Measurements from ENCODE around the gene SNAI1. TPM values are rescaled to one million over a fixed set of nuclear protein-coding genes. Genes with fewer than 3 reads are reported as not detected.

Gene SNAI1
- total and polyA plus RNA-seq, 2 of the 4 experiments (the other 2 are of a cell fraction) = 0.54 to 13.7 TPM

DNA sequence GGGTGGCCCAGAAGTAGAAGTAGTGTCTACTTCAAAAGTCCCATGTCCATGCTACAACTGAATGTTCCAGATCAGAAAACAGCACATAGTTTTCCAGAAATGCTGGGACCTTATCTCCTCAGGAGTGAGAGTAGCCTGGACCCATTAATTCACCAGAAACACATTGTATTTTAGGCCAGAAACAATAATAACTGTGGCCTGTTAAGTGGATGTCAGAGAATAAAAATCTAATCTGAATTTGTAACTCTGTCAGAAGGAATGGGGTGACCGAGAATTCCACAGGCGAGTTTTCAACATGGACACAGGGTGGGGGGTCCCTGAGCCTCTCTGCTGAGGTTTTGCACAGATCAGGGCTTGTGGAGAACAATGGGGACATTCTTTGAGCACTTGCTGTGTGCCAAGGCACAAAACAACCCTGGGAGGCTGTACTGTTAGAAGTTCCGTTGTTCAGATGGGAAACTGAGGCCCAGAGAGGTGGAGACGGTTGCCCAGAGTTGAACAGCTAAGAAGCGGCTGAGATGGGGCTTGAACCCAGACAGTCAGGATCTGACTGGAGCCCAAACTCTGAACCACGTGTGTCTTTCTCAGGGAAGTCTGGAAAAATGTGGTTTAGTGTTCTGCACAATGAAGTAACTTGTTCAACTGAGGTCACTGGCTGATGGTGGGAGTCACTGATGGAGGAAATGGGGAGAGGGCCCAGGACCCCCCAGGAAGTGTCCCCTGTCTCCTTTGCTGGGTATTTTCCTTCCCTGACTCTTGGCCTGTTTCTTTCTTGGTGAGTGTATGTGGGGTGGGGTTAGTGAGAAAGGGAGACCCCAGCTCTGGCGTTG is 44.2 kb downstream of the SNAI1 start:
- dilution Hi-C loops (cut with HindIII; ENCODE audit: low sequenced_read_pairs, unreplicated experiment) (no loop called here), intact Hi-C loops (cut with micrococcal nuclease) (no loop called here), in situ Hi-C loops (cut with MboI; ENCODE audit: low sequenced_read_pairs) (no loop called here)
- CTCF ChIA-PET = no interaction called here
- Histone ChIP-seq H4K20me1 (ENCODE audit: insufficient read depth, low read length) (no peaks in the 10 kb centered on the region), H3K36me3 (ENCODE audit: control insufficient read depth, insufficient read depth, low read length) (no peaks in the 10 kb centered on the region), H3K4me1 (ENCODE audit: control insufficient read depth, insufficient read depth, low read length) (peaks cover 18% of the 10 kb centered on the region), H2BK20ac (ENCODE audit: low read depth, low read length) (peak overlapping the region; percentile 91), H4K5ac (ENCODE audit: low read depth, low read length) (peak overlapping the region; percentile 12; the same call in 1 of the 2 replicates), H3K9me1 (ENCODE audit: insufficient read depth, low read length) (peaks cover 20% of the 10 kb centered on the region), H4K8ac (ENCODE audit: low read depth in 2 of 2, low read length in 2 of 2) (peak overlapping the region in 1 of 2 experiments; percentile 80; a peak in 2 of 4 replicates), H3K4me2 (ENCODE audit: low read depth, low read length) (no peak overlapping the region), H2AK9ac (replicated peaks; ENCODE audit: low read depth, low read length, poor library complexity) (peak overlapping the region; percentile 95), H3K56ac (ENCODE audit: extremely low read depth, insufficient read depth, low read length) (no peak overlapping the region), H3K27ac (ENCODE audit: insufficient read depth, low read length) (no peak overlapping the region), H2AFZ (replicated peaks; ENCODE audit: low read length, poor library complexity) (no peak overlapping the region), H2BK5ac (ENCODE audit: low read depth, low read length, poor library complexity, severe bottlenecking) (peak overlapping the region; percentile 75), H2BK15ac (ENCODE audit: low read depth, low read length) (peak overlapping the region; percentile 58; the same call in 2 of the 3 replicates), H3K4ac (ENCODE audit: low read depth, low read length) (peak overlapping the region; percentile 96), H3K27me3 (ENCODE audit: control insufficient read depth, insufficient read depth, low read length) (no peaks in the 10 kb centered on the region), H2BK120ac (ENCODE audit: low read depth, low read length) (peak overlapping the region; percentile 83), H2AK5ac (ENCODE audit: low read depth, low read length) (peak overlapping the region; percentile 95), H3K9me3 (ENCODE audit: control insufficient read depth, insufficient read depth, low read length) (no peaks in the 10 kb centered on the region), H3K23ac (ENCODE audit: low read depth, low read length) (no peak overlapping the region), H4K91ac (ENCODE audit: insufficient read depth, low read depth, low read length) (peak overlapping the region; percentile 93), H3K79me1 (ENCODE audit: low read depth in 1 of 2, low read length in 2 of 2) (no peaks in the 10 kb centered on the region; a peak in 1 of 4 replicates), H3K14ac (replicated peaks; ENCODE audit: low read depth, low read length) (peak overlapping the region; percentile 60; the same call in 1 of the 2 replicates), H3K4me3 (ENCODE audit: insufficient read depth, low read depth, low read length) (no peak overlapping the region), H3K18ac (ENCODE audit: low read depth, low read length) (peak overlapping the region; percentile 33; the same call in 1 of the 2 replicates), H3K9ac (ENCODE audit: low read depth, low read length) (no peak overlapping the region)
- DNase-seq (peak; percentile 15), ATAC-seq (ENCODE audit: low read depth) (no peak)
- BruUV-seq (replicated peaks) = no TSS peak
- no peak for TF ChIP-seq CEBPB (IDR thresholded peaks at IDR 0.05; ENCODE audit: low read depth, low read length)
- TF ChIP-seq BHLHE40 (IDR thresholded peaks at IDR 0.05; ENCODE audit: low read depth, low read length) = no peak
- no peak for TF ChIP-seq CHD1 (IDR thresholded peaks at IDR 0.05; ENCODE audit: low read depth, low read length)
- POLR2A ChIA-PET (ENCODE audit: unreplicated experiment) = interaction anchor here (0.7 kb wide), 1 partner anchor 126 kb away, joined by 6 read pairs; no protein-coding TSS in a partner anchor
- 71% methylated on average over 6 of the region's 7 CpGs; no CpG with 5 or more reads in 1 of the 2 experiments for WGBS, 2 experiments (ENCODE audit: extremely low coverage in 2 of 2, insufficient read length in 1 of 2)

All from IMR-90 (cell line).